Keratinocyte (primary cell): ENCODE measurements around the gene FSTL3.

Experiments
- EZH2 ChIP-seq: IDR thresholded peaks from one replicate; pipeline ENCODE4 v1.6.1; 2012; ENCODE audit warnings: inconsistent platforms, mild to moderate bottlenecking, low read length, moderate library complexity
- TF ChIP-seq, protein P1 (sequence below), 3 experiments: IDR thresholded peaks in 1 of 3; conservative IDR thresholded peaks in 1 of 3; optimal IDR thresholded peaks in 1 of 3; 2 replicates in 2 of 3; 3 replicates in 1 of 3; pipeline versions ENCODE3 to v1.5.1; 2011; ENCODE audit warnings: low read length in 3 of 3, mild to moderate bottlenecking in 3 of 3, moderate library complexity in 2 of 3, control low read depth in 1 of 3, inconsistent platforms in 1 of 3; ENCODE audit not compliant: insufficient read depth in 2 of 3; ENCODE audit errors: extremely low read depth in 1 of 3

DNA sequence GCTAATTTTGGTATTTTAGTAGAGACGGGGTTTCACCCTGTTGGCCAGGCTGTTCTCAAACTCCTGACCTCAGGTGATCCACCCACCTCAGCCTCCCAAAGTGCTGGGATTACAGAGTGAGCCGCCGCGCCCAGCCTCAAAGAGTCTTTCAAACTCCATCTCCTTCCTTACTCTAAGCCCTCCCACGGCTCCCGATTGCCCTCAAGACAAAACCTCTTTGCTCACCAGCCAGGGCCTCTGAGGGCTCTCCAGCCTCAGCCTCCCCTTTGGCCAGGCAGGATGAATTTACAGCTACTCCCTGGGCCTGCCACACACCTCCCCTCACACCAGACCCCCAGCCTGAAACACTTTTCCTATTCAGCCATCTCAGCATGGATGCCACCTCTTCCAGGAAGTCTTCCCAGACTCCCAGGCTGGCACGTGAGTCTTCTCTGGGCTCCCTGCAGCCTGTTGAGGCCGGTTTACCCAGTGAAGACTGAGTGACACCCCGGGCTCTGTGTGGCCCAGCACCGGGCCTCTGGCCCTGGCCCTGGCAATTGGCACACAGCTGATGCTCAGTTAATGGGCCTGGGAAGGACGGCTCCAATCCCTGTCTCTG, 11.5 kb downstream of the FSTL3 start:
- TF ChIP-seq, protein P1, sequence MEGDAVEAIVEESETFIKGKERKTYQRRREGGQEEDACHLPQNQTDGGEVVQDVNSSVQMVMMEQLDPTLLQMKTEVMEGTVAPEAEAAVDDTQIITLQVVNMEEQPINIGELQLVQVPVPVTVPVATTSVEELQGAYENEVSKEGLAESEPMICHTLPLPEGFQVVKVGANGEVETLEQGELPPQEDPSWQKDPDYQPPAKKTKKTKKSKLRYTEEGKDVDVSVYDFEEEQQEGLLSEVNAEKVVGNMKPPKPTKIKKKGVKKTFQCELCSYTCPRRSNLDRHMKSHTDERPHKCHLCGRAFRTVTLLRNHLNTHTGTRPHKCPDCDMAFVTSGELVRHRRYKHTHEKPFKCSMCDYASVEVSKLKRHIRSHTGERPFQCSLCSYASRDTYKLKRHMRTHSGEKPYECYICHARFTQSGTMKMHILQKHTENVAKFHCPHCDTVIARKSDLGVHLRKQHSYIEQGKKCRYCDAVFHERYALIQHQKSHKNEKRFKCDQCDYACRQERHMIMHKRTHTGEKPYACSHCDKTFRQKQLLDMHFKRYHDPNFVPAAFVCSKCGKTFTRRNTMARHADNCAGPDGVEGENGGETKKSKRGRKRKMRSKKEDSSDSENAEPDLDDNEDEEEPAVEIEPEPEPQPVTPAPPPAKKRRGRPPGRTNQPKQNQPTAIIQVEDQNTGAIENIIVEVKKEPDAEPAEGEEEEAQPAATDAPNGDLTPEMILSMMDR (optimal IDR thresholded peaks at IDR 0.05 in 1 of 3, IDR thresholded peaks at IDR 0.05 in 1 of 3, conservative IDR thresholded peaks at IDR 0.05 in 1 of 3; ENCODE audit: extremely low read depth in 1 of 3, insufficient read depth in 2 of 3, low read length in 3 of 3), result no peak
- TF ChIP-seq EZH2, result no peak
